ENCODE measurements around the gene ZNF835. TPM values are rescaled to one million over a fixed set of nuclear protein-coding genes. Genes with fewer than 3 reads are reported as not detected.

ZNF835 gene
- total RNA-seq (ENCODE audit: low replicate concordance) = 0.08 and 3.4 TPM in 2 replicates

GRCh38 chr19:56671613-56671994 is at the start of gene ZNF835:
ZNF835 (minus strand) TSS chr19:56671757; CDS start chr19:56665198, 6,559 bp downstream.

GRCh38 chr19:56642711-56643459 is 28.7 kb downstream of the ZNF835 start, which contains the start of gene SMIM17:
SMIM17 (plus strand) TSS chr19:56643159; CDS start chr19:56645668, 2,509 bp downstream.

Other genes starting within 250 kb of the ZNF835 start
- 4.3 and 4.4 TPM in 2 replicates for gene ZNF667, start 194.4 kb downstream of the ZNF835 start, total RNA-seq (ENCODE audit: low replicate concordance)
- 2.9 and 5.7 TPM in 2 replicates for gene ZNF471, start 163.9 kb downstream of the ZNF835 start, total RNA-seq (ENCODE audit: low replicate concordance)
- gene ZFP28, start 132.8 kb downstream of the ZNF835 start, total RNA-seq (ENCODE audit: low replicate concordance) = 2.7 and 7.8 TPM in 2 replicates
- 4.7 and 7.8 TPM in 2 replicates for gene ZNF470, start 104.3 kb downstream of the ZNF835 start, total RNA-seq (ENCODE audit: low replicate concordance)
- 6.8 and 8.3 TPM in 2 replicates for gene ZNF71, start 76.5 kb downstream of the ZNF835 start, total RNA-seq (ENCODE audit: low replicate concordance)
- 0.38 TPM in 1 of 2 replicates, not detected in the other for gene SMIM17, start 28.6 kb downstream of the ZNF835 start, total RNA-seq (ENCODE audit: low replicate concordance)
- gene PEG3, start 169.0 kb upstream of the ZNF835 start, total RNA-seq (ENCODE audit: low replicate concordance) = 0.60 and 1.8 TPM in 2 replicates
- not detected in 2 replicates for gene ZIM2, start 169.0 kb upstream of the ZNF835 start, total RNA-seq (ENCODE audit: low replicate concordance)

Data from smooth muscle cell of the coronary artery (primary cell).